Measurements from ENCODE around the gene NEMF. TPM values are rescaled to one million over a fixed set of nuclear protein-coding genes. Genes with fewer than 3 reads are reported as not detected.
"Not testable (repeated sequence)": the region's sequence is repeated elsewhere in the genome, so short reads cannot be mapped to it uniquely, and the experiment has no call there.

Gene NEMF
- total RNA-seq, 2 donors from 2014 or later: 49.3 to 61.4 TPM

DNA sequence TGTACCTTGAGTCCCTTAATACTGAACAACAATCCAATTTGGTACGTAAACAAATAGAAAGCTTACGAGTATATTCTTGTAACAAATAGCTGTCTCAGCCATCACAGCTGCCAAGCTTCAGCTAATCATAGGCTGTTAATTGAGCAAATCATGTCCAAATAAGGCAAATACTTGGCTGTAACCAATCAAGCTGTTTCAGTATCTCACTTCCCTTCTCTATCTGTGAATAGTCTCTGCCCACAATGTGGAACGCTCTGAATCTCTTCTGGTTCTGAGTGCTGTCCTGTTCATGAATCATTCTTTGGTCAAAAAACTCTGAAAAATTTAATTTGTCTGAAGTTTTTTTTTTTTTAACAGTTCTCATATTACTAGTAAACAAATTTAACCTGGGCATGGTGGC is 5.8 kb upstream of the NEMF start:
- intact Hi-C loops (cut with DNase I): no loop called here

DNA sequence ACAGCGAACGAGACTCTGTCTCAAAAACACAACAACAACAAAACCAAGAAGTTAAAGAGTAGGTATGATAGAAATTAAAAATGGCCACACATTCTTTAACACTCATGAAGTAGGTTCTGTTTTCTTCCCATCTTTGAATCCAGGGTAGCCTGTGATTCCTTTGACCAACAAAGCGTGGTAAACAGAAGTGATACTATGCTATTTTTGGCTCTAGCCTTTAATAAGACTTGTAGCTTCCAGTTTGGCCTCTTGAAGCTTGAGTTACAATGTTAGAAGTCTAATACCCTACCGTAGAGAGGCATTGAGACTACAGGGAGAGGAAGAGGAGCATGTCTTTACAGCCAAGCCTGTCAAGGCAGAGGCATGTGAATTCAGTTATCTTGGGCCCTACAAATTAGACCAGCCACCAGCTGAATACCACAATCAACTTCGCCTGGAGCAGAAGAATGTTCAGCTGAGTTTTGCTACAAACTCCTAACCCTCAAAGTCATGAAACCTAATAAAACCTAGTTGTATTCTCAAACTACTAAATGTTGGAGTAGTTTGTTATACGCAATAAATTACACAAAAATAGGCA is 4.9 kb upstream of the NEMF start:
- intact Hi-C loops (cut with DNase I): no loop called here
- no peak for DNase-seq (ENCODE audit: low spot score)

More for the DNA sequence above, 5.8 kb upstream of the NEMF start:
- DNase-seq (ENCODE audit: low spot score): no peak

DNA sequence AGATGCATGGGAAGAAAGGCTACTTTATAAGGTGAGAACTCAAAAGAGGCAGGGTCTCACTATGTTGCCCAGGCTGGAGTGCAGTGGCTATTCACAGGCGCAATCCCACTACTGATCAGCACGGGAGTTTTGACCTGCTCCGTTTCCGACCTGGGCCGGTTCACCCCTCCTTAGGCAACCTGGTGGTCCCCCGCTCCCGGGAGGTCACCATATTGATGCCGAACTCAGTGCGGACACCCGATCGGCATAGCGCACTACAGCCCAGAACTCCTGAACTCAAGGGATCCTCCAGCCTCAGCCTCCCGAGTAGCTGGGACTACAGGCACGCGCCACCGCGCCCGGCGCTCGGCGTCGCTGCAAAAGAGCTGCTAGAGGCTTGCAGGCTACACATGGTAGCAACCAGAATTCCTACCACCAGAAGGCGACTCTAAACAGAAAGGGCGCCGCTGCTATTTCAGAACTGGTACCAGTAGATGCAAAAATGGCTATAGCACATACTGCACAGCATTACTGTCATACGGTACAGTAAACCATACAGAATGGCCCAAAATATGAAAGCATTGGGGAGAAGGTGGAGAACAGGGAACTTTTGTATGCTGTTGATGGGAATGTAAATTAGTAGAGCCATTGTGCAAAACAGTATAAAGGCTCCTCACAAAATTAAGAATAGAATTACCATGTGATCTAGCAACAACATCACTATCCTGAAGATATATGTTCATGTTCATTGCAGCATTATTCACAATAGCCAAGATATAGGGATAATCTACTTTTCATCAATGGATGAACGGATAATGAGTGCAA is 1.2 kb upstream of the NEMF start:
- DNase-seq (ENCODE audit: low spot score): peak; percentile 86
- intact Hi-C loops (cut with DNase I): no loop called here

DNA sequence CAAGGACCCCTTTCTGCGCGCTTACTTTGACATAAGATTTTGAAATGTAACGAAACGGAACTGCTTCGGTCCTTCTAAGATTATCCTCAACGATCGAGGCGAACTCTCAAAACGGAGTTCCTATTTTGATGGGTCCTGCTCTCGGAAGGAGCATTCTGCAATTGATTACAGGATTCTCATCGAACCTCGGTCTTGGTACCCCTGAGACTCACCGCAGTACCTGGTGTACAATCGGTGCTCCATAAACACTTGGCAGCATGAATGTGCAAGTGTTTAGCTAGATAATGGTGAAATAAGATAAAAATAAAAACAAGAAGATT is 530 bp upstream of the NEMF start:
- DNase-seq (ENCODE audit: low spot score): no peak
- intact Hi-C loops (cut with DNase I): no loop called here

DNA sequence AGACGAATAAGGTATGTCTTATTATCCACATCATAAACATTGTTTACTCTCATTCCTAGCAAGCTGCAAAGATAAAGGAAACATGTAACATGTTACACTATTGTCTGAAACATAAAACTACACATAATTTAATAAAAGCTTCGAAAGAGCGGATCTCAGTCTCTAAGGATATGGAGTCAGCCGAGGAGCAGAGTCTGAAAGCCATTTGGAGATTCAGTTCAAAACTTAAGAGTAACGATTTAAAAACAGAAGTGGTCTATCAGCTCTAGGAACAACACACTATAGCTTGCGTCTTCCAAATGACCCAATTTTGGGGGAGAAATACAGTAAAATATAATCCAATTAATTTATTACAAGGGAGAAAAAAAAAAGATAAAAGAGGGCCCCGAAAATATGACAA is 775 bp downstream of the NEMF start:
- intact Hi-C loops (cut with DNase I): no loop called here
- DNase-seq (ENCODE audit: low spot score): no peak

DNA sequence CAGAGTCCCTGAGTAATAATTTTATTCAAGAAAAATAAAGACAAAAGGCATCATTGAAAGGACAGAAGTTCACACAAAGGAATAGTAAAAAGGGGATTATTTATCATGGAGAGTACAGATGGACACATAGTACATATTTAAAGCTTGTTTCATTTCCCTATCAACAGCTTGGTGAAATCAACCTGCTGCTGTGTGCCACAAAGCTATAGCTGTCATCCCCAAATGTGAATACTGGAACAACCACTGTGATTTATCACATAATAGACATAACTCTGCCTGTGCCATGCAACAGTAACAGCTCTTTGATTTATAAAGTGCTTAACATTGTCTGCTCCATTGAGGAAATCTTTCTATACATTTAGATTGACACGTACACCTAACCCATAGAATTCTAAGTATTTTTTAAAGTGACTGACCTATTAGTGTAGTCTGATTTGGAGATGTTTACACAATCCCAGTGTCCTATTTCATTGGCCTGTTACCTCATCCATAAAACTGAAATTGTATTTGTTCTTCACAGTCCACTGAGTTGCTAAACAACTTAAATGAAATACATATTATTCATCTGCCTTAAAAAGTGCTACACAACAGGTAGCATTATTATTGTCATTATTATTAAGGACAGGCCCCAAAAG is 3.3 kb downstream of the NEMF start:
- no peak for DNase-seq (ENCODE audit: low spot score)

DNA sequence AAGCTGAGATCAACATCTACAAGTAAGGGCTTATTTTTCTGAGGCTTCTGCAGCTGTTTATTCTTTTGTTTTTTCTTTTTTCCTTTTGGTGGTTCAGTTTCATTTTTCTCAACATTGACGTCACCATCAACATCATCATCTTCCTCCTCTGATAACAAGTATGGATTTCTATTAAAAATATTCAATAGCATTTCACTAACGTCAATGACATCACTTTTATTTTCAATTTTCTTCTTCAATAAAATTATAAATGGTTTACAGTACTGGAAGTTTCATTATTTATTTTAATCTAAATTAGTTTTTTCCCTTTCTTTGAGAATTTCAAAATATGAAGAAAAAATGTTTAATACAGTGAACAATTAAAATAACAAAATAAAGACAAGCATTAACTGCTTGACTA is 23.9 kb downstream of the NEMF start:
- DNase-seq (ENCODE audit: low spot score): no peak
- intact Hi-C loops (cut with DNase I): no loop called here

More for the DNA sequence above, 3.3 kb downstream of the NEMF start:
- intact Hi-C loops (cut with DNase I): no loop called here

DNA sequence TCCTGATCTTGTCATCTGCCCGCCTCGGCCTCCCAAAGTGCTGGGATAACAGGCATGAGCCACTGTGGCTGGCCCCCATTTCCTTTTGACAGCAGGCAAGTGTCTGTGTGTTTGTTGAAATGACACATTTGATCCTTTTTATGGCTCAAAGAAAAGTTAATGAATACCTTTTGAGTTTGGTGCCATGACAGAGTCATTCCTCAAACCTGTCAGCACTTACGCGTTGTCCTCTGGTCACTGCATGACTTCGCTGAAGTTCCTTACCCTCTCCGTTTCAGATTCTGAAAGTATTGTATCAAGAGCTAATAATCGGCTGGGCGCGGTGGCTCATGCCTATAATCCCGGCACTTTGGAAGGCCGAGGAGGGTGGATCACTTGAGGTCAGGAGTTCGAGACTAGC is 32.4 kb downstream of the NEMF start:
- intact Hi-C loops (cut with DNase I): no loop called here
- no peak for DNase-seq (ENCODE audit: low spot score)

DNA sequence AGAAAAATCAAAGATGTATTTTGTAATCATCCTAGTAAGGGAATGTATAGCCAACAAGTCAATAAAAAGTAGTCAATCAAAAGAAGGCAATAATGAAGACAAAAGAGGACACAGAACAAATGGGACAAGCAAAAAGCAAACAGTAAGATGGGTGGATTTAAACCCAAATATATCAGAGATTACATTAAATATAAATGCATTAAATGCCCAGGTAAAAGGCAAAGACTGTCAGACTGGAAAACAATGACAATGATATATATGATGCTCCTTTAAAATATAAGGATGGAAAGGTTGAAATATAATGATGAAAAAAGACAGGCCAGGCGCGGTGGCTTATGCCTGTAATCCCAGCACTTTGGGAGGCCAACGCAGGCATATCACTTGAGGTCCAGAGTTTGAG is 35.7 kb downstream of the NEMF start:
- intact Hi-C loops (cut with DNase I): no loop called here
- no peak for DNase-seq (ENCODE audit: low spot score)

DNA sequence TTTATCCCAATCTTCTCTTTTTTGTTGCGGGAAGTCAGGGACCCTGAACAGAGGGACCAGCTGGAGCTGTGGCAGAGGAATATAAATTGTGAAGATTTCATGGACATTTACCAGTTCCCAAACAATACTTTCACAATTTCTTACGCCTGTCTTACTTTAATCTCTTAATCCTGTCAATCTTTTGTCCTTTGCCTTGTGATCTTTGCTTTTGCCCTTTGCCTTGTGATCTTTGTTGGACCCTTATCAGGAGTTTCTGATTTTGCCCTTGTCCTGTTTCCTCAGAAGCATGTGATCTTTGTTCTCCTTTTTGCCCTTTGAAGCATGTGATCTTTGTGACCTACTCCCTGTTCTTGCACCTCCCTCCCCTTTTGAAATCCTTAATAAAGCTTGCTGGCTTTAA is 36.5 kb downstream of the NEMF start:
- intact Hi-C loops (cut with DNase I); DNase-seq (ENCODE audit: low spot score): not testable (repeated sequence)

DNA sequence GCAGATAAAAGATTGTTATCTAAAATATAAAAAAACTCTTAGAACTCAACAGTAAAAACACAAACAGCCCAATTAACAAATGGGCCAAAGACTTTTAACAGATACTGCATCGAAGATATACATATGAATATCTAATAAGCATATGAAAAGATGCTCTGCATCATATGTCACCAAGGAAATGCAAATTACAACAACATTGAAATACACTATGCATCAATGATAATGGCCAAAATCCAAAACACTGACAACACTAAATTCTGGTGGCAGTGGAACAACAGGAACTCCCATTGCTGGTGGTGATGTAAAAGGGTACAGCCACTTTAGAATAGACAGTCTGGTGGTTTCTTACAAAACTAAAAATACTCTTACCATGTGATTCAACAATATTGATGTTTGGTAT is 43.8 kb downstream of the NEMF start:
- no peak for DNase-seq (ENCODE audit: low spot score)
- intact Hi-C loops (cut with DNase I): no loop called here

DNA sequence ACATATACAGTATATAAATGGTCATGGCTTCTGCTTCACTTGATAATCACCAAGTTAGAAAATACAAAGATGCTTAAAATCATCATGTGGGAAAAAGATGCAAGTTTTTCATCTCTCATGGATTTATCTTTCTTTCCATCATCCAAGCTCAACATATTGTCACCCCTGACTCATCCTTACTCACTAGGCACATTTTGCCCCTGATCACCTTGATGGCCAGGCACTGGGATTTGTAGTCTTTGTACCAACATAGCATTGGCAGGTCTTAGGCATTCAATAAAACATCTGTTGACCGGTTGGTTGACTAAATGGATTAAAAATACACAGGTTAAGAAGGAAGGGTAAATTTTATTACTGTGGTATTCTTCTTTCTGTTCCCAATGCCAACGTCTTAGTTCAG is 56.6 kb downstream of the NEMF start:
- intact Hi-C loops (cut with DNase I): no loop called here
- DNase-seq (ENCODE audit: low spot score): no peak

DNA sequence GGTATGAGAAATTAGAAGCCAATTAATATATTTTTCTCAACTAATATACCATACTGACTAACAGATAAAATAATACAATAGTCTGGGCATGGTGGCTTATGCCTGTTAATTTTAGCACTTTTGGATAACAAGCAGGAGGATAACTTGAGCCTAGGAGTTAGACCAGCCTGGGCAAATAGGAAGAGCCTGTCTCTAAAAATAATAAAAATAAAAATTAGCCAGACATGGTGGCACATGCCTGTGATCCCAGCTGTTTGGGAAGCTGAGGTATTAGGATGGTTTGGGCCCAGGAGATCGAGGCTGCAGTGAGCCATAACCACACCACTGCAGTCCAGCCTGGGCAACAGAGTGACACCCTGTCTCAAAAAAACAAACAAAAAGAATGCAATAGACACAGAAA is 60.0 kb downstream of the NEMF start:
- intact Hi-C loops (cut with DNase I): no loop called here
- no peak for DNase-seq (ENCODE audit: low spot score)

DNA sequence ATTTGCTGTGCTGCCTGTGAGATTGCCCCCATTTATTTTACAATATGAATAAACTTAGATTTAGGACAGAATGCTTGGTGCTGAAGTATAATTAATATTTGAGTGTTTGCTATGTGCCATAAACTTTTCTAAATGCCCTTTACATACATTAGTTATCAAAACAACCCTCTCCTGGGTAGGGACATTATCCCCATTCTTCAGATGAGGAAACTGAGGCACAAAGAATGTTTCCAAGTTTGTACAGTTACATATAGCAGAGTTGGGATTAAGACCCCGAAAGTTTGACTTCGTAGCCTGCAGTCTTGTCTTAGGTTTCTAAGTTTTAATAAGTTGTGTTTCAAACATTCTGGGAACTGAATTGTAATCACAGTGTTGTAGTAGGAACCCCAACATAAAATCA is 66.3 kb downstream of the NEMF start:
- DNase-seq (ENCODE audit: low spot score): no peak
- intact Hi-C loops (cut with DNase I): loop anchor here in 1 of 2 donors (10.0 kb wide), 1 partner anchor 48 kb away; no protein-coding TSS in a partner anchor

DNA sequence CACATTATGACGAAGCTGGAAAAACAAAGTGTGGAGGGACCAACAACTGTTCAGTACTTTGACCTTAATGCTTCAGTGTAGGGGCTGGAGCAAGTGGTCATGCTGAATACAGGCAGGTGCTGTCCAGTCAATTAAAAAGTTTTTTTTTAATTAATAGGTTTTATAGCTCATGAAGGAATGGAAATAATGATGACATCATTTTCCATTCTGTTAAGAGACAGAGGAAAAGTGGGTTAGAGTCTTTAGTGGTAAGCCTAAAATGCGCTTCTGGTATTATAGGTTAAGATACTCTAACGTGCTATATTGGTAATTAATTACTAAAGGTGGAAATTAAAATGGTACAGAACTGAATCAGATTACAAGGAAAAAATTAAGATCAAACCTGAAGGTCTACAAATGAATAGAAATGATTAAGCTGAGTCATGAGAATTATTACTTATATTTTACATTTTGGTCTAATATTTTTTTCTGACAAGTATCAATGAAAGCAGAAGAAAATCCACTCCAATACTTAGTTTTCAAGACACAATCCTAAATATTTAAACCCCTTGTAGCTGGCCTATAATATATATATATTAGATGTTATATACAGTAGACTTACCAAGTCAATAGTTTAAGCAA is 69.1 kb downstream of the NEMF start:
- no peak for DNase-seq (ENCODE audit: low spot score)
- intact Hi-C loops (cut with DNase I): loop anchor here in 1 of 2 donors (10.0 kb wide), 1 partner anchor 51 kb away; no protein-coding TSS in a partner anchor

DNA sequence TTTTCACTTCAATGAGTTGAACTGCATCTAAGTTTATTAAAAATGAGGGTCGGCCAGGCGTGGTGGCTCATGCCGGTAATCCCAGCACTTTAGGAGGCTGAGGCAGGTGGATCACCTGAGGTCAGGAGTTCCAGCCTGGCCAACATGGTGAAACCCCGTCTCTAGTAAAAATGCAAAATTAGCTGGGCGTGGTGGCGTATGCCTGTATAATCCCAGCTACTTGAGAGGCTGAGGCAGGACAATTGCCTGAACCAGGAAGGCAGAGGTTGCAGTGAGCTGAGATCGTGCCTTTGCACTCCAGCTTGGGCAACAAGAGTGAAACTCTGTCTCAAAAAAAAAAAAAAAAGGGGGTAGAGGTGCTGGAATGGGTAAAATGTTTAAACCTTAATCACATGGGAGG is 71.5 kb downstream of the NEMF start:
- DNase-seq (ENCODE audit: low spot score): not testable (repeated sequence)
- intact Hi-C loops (cut with DNase I): loop anchor here in 1 of 2 donors (10.0 kb wide), 1 partner anchor 54 kb away; no protein-coding TSS in a partner anchor

DNA sequence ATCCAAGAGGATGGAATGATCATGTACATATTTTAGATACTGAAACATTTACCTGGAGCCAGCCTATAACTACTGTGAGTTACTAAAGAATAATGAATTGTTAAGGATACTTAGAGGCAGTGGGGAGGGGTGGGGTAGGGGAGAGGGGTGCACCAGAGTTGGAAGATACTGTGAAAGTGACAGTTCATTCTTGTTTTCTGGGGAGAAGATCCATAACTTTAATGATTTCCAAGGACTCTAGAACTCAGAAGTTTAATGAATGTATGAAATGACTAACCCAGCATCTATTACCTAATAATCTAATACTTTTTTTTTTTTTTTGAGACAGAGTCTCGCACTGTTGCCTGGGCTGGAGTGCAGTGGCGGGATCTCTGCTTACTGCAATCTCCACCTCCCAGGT is 74.2 kb downstream of the NEMF start:
- no peak for DNase-seq (ENCODE audit: low spot score)
- intact Hi-C loops (cut with DNase I): no loop called here

DNA sequence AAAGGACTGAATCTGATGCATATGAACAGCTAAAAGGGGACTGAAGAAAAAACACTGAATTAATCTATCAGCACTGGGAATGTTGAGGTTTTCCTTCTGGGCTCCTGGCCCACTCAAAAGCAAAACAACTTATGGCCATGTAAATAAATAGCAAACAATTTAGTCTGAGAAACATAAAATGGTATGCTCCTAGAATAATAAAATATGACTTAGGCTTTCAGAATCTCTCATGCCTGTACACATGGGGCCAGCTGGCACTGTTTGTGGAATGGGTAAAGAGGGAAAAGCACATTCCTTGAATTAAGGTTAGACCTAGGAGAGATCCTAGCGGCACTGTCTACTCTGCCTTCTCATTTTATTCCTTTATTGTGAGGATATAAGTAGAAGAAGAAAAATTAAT is 78.5 kb downstream of the NEMF start:
- intact Hi-C loops (cut with DNase I): no loop called here
- DNase-seq (ENCODE audit: low spot score): no peak

DNA sequence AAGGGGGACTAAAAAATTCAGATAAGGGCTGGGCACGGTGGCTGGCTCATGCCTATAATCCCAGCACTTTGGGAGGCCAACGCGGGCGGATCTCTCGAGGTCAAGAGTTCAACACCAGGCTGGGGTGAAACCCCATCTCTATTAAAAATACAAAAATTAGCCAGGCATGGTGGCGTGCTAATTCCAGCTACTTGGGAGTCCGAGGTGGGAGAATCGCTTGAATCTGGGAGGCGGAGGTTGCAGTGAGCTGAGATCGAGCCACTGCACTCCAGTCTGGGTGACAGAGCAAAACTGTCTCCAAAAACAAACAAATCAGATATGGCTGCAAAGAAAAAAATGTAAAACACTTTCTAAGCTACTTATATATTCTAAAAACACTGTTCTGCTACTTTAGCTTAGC is 80.9 kb downstream of the NEMF start:
- DNase-seq (ENCODE audit: low spot score); intact Hi-C loops (cut with DNase I): not testable (repeated sequence)

DNA sequence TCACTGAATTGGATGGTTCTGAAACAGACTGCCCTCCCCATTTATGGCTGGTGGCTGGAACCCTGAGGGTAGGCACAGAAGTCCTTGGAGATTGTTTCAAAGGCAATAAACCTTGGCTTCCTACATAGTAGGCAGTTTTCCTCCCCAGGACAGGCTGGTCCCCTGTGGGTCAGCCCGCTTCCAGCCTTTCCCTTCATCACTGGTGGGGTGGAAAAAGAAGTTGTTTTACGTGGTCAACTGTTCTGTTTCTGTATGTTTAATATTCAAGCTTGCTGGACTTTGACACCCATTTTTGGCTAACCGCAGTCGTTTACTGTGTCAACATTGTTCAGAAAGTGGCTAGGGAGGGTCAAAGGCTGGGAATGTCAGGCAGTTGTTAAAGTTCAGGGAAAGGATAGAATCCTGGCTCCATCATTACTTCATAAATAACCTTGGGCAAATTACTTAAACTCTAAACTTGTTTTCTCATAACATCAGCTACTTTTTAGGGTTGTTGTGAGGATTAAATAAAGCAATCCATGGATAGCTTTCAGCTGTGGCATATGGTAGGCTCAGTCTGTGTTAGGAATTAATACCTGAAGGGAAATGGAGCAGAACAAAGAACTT is 82.3 kb downstream of the NEMF start:
- intact Hi-C loops (cut with DNase I): no loop called here
- DNase-seq (ENCODE audit: low spot score): no peak
